Measurements from ENCODE around the gene SCARB1. TPM values are rescaled to one million over a fixed set of nuclear protein-coding genes. Genes with fewer than 3 reads are reported as not detected.
A peak's percentile ranks its signal among the peaks of the same experiment; 100 is the strongest.

Gene SCARB1
- total RNA-seq, 1 experiment from 2014 or later: 31.3 TPM

- Histone ChIP-seq H3K14ac (ENCODE audit: insufficient read depth, low read length) (no peak overlapping the region), H3K56ac (ENCODE audit: insufficient read length, low read depth, low read length) (no peak overlapping the region), H3K23ac (ENCODE audit: insufficient read length, low read depth, low read length) (no peak overlapping the region), H3K9me3 (ENCODE audit: control insufficient read depth, low read depth, low read length) (no peaks in the 10 kb centered on the region), H3K9ac (ENCODE audit: extremely low read depth, insufficient read length, low read length) (no peak overlapping the region), H2BK12ac (ENCODE audit: insufficient read length, low read depth, low read length) (no peak overlapping the region), H3T11ph (ENCODE audit: low read length) (no peak overlapping the region), H4K91ac (ENCODE audit: insufficient read length, low read depth, low read length) (no peak overlapping the region), H3K4ac (ENCODE audit: low read depth, low read length) (no peak overlapping the region), H4K20me1 (ENCODE audit: control insufficient read depth, insufficient read depth, insufficient read length) (no peaks in the 10 kb centered on the region), H2AK5ac (ENCODE audit: insufficient read length, low read length) (no peak overlapping the region), H3K27me3 (ENCODE audit: insufficient read depth, low read length) (no peaks in the 10 kb centered on the region), H3K79me1 (ENCODE audit: insufficient read depth, low read depth, low read length, poor library complexity, severe bottlenecking) (no peaks in the 10 kb centered on the region), H3K4me1 (ENCODE audit: insufficient read depth, low read length) (no peaks in the 10 kb centered on the region), H2BK120ac (ENCODE audit: low read depth, low read length, poor library complexity, severe bottlenecking) (no peak overlapping the region), H2BK20ac (ENCODE audit: low read depth, low read length, poor library complexity, severe bottlenecking) (no peak overlapping the region), H3K27ac (ENCODE audit: insufficient read length, low read depth, low read length) (no peak overlapping the region), H3K18ac (ENCODE audit: insufficient read length, low read depth, low read length) (no peak overlapping the region), H2BK5ac (ENCODE audit: insufficient read length, low read length) (no peak overlapping the region), H4K8ac (replicated peaks; ENCODE audit: insufficient read length, low read depth, low read length) (no peak overlapping the region), H2AFZ (ENCODE audit: low read length) (no peak overlapping the region), H3K23me2 (ENCODE audit: insufficient read length, low read depth, low read length, poor library complexity, severe bottlenecking) (no peaks in the 10 kb centered on the region), H3K4me2 (ENCODE audit: insufficient read depth, insufficient read length, low read length) (no peak overlapping the region), H2BK15ac (ENCODE audit: low read depth, low read length) (no peak overlapping the region), H4K5ac (ENCODE audit: insufficient read length, low read depth, low read length) (no peak overlapping the region), H3K79me2 (ENCODE audit: insufficient read depth, low read length) (no peaks in the 10 kb centered on the region)
- Mint-ChIP-seq H3K4me1 (peaks cover 4 to 10% of the 10 kb centered on the region in 2 experiments), H3K27me3 (ENCODE audit: low read depth) (peaks cover 9% of the 10 kb centered on the region), H3K4me3 (no peak overlapping the region), H3K36me3 (ENCODE audit: insufficient read depth in 1 of 3, low read depth in 3 of 3) (no peaks in the 10 kb centered on the region), H3K27ac (no peak overlapping the region), H3K9me3 (no peaks in the 10 kb centered on the region; a peak in 1 of 5 replicates)
- no CpG with 5 or more reads among the region's 10 CpGs for WGBS (ENCODE audit: extremely low coverage, insufficient read length, low lambda C conversion rate)
- no peak for DNase-seq
- peak; percentile 18; the same call in 1 of the 3 replicates for TF ChIP-seq CTCF (conservative IDR thresholded peaks at IDR 0.05)
Observed at GRCh38 chr12:124727922-124728321, 135.7 kb downstream of the SCARB1 start.
